Hepatocyte (in vitro differentiated cells): ENCODE measurements around the gene RELL1. TPM values are rescaled to one million over a fixed set of nuclear protein-coding genes. Genes with fewer than 3 reads are reported as not detected.

ENCODE experiments used
- DNase-seq: peaks from one replicate; pipeline ENCODE4 v3.0.0-alpha.2; 2016; ENCODE audit warnings: low spot score
- H2AFZ ChIP-seq: fragments of 200-600 bp; sonication (generic); 2 replicates; pipeline ENCODE4 v1.6.0; 2016; ENCODE audit warnings: antibody characterized with exemption, mild to moderate bottlenecking
- H3K27ac ChIP-seq: fragments of 200-600 bp; sonication (generic); 2 replicates; pipeline ENCODE4 v1.5.1; 2016; ENCODE audit warnings: mild to moderate bottlenecking
- H3K27me3 ChIP-seq: fragments of 200-600 bp; sonication (generic); 2 replicates; pipeline ENCODE4 v1.6.1; 2016
- H3K36me3 ChIP-seq: fragments of 200-600 bp; sonication (generic); replicated peaks from 2 replicates; pipeline ENCODE4 v1.5.1; 2016; ENCODE audit warnings: low read depth; ENCODE audit not compliant: insufficient read depth
- H3K4me1 ChIP-seq: fragments of 200-600 bp; sonication (generic); 2 replicates; pipeline ENCODE4 v1.5.1; 2016; ENCODE audit warnings: mild to moderate bottlenecking, moderate library complexity; ENCODE audit not compliant: insufficient read depth
- H3K4me2 ChIP-seq: fragments of 200-600 bp; sonication (generic); 2 replicates; pipeline ENCODE4 v1.6.0; 2016
- H3K4me3 ChIP-seq: fragments of 200-600 bp; sonication (generic); 2 replicates; pipeline ENCODE4 v1.5.1; 2016; ENCODE audit warnings: mild to moderate bottlenecking
- H3K79me2 ChIP-seq: fragments of 200-600 bp; sonication (generic); 2 replicates; pipeline ENCODE4 v1.6.0; 2017; ENCODE audit warnings: mild to moderate bottlenecking
- H3K9me2 ChIP-seq: fragments of 200-600 bp; sonication (generic); replicated peaks from 2 replicates; pipeline ENCODE4 v1.6.0; 2017; ENCODE audit warnings: mild to moderate bottlenecking; ENCODE audit not compliant: insufficient read depth
- H3K9me3 ChIP-seq: fragments of 200-600 bp; sonication (generic); 2 replicates; pipeline ENCODE4 v1.5.1; 2016; ENCODE audit warnings: low read depth, mild to moderate bottlenecking
- H4K20me1 ChIP-seq: fragments of 200-600 bp; sonication (generic); 2 replicates; pipeline ENCODE4 v1.6.0; 2016; ENCODE audit warnings: mild to moderate bottlenecking; ENCODE audit not compliant: insufficient read depth, poor library complexity, severe bottlenecking
- EZH2 ChIP-seq: fragments of 200-600 bp; sonication (generic); IDR thresholded peaks from 2 replicates; pipeline ENCODE4 v1.6.1; 2016; ENCODE audit warnings: antibody characterized with exemption, mild to moderate bottlenecking, borderline replicate concordance
- EZH2phosphoT487 ChIP-seq: fragments of 200-600 bp; sonication (generic); IDR thresholded peaks from one replicate; pipeline ENCODE4 v1.6.1; 2018; ENCODE audit warnings: antibody characterized with exemption, mild to moderate bottlenecking, low read depth, moderate library complexity; ENCODE audit not compliant: unreplicated experiment, severe bottlenecking
- WGBS: methylation state at CpG from one replicate; pipeline ENCODE4 v1.1.6; 2016; ENCODE audit warnings: low lambda C conversion rate; ENCODE audit errors: missing lambda C conversion rate; 5-methylcytosine and 5-hydroxymethylcytosine counted together
- polyA plus RNA-seq: library from polyadenylated mRNA; unstranded; fragments of >200 nt; fragmentation: Nextera tagmentation; extraction: Ambion mirVana; gene quantifications from 2 replicates; pipeline ENCODE4 v1.2.1, GENCODE V29; 2016
- total RNA-seq: library from RNA; depleted of rRNA; stranded (reverse); fragments of >200 nt; gene quantifications from 2 replicates; pipeline ENCODE4 v1.2.3, GENCODE V29; 2014
- TF ChIP-seq, protein P1 (sequence below): fragments of 200-600 bp; sonication (generic); IDR thresholded peaks from 2 replicates; pipeline ENCODE4 v1.5.1; 2016; ENCODE audit warnings: antibody characterized with exemption, mild to moderate bottlenecking; ENCODE audit not compliant: poor library complexity

RELL1 gene
- total and polyA plus RNA-seq, 2 experiments from 2014 or later, result 5.5 to 39.8 TPM

DNA sequence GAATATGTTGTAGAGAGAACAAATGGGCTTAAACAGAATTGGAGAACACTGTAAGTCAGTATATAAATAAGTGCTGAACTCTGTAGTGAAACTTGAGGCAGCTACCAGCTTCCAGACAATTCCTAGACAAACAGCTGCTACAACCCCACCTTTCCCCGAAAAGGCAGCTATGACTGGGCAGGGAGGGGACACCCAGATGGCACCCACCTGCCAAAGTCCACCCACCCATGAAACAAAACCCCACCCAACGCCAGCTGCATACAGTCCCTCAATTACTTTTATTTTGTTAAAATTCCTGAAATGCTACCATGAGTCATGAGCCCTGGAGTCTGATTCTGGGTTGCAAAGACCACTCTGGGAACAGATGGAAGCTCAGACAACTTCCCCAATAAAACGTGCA lies 24.4 kb downstream of the RELL1 start:
- no peaks in the 10 kb centered on the region for H3K36me3 ChIP-seq
- no peak for DNase-seq
- TF ChIP-seq EZH2phosphoT487 (no peak), EZH2 (no peak)
- TF ChIP-seq, protein P1, sequence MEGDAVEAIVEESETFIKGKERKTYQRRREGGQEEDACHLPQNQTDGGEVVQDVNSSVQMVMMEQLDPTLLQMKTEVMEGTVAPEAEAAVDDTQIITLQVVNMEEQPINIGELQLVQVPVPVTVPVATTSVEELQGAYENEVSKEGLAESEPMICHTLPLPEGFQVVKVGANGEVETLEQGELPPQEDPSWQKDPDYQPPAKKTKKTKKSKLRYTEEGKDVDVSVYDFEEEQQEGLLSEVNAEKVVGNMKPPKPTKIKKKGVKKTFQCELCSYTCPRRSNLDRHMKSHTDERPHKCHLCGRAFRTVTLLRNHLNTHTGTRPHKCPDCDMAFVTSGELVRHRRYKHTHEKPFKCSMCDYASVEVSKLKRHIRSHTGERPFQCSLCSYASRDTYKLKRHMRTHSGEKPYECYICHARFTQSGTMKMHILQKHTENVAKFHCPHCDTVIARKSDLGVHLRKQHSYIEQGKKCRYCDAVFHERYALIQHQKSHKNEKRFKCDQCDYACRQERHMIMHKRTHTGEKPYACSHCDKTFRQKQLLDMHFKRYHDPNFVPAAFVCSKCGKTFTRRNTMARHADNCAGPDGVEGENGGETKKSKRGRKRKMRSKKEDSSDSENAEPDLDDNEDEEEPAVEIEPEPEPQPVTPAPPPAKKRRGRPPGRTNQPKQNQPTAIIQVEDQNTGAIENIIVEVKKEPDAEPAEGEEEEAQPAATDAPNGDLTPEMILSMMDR, result no peak
- H3K27ac ChIP-seq, result no peak overlapping the region
- no peaks in the 10 kb centered on the region for H3K9me2 ChIP-seq
- WGBS, result 47% methylated on average over 3 of the region's 3 CpGs
- peaks cover 77% of the 10 kb centered on the region for H3K79me2 ChIP-seq
- no peak overlapping the region for H2AFZ ChIP-seq
- no peaks in the 10 kb centered on the region for H3K27me3 ChIP-seq
- H3K4me3 ChIP-seq, result no peak overlapping the region
- H3K4me1 ChIP-seq, result peaks cover 44% of the 10 kb centered on the region
- H4K20me1 ChIP-seq, result peaks cover 9% of the 10 kb centered on the region
- no peak overlapping the region for H3K4me2 ChIP-seq
- H3K9me3 ChIP-seq, result no peaks in the 10 kb centered on the region

DNA sequence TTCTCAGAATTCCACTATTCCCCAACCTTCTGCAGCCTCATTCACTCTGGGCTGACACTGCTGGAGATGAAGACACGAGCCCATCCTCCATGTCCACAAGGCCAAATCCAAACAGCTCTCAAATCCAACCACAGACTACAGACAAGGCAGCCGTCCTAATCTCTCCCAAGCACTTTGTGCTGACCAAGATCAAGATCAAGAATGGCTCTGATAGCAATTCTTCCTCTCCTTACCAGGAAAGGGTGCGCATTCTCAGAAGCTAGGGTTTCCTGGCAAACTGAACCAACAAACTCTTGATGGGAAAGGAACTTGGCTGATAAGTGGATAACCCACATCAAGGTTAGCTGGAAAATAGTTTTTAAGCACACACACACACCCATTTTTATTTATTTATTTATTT lies 26.5 kb downstream of the RELL1 start:
- no peak for DNase-seq
- no peaks in the 10 kb centered on the region for H3K27me3 ChIP-seq
- H3K4me1 ChIP-seq, result peaks cover 27% of the 10 kb centered on the region
- no peaks in the 10 kb centered on the region for H3K36me3 ChIP-seq
- no peak overlapping the region for H3K27ac ChIP-seq
- H4K20me1 ChIP-seq, result peaks cover 9% of the 10 kb centered on the region
- H3K9me3 ChIP-seq, result no peaks in the 10 kb centered on the region
- no peak overlapping the region for H3K4me2 ChIP-seq
- 84% methylated on average over 3 of the region's 3 CpGs for WGBS
- H2AFZ ChIP-seq, result no peak overlapping the region
- peaks cover 86% of the 10 kb centered on the region for H3K79me2 ChIP-seq
- no peak overlapping the region for H3K4me3 ChIP-seq
- no peaks in the 10 kb centered on the region for H3K9me2 ChIP-seq
- TF ChIP-seq EZH2 (no peak), EZH2phosphoT487 (no peak)
- TF ChIP-seq, protein P1, result no peak

DNA sequence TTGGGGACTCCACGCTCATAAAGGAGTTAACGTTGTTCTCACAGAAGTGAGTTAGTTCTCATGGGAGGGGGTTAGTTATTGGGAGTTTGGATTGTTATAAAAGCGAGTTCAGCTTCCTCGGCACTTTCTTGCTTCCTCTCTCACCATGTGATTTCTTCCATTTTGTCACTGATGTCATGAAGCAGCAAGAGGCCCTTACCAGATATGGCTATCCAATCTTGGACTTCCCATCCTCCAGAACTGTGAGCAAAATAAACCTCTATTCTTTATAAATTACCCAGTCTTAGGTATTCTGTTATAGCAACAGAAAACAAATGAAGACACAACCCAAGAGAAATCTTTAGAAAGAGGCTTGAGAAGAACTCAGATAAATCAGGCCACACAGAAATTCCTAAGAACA lies 29.5 kb downstream of the RELL1 start:
- peaks cover 71% of the 10 kb centered on the region for H3K79me2 ChIP-seq
- no peak overlapping the region for H3K4me3 ChIP-seq
- no peaks in the 10 kb centered on the region for H3K36me3 ChIP-seq
- no peak for TF ChIP-seq EZH2phosphoT487
- TF ChIP-seq EZH2, result no peak
- TF ChIP-seq, protein P1, result no peak
- H3K27me3 ChIP-seq, result no peaks in the 10 kb centered on the region
- 94% methylated on average over 4 of the region's 4 CpGs for WGBS
- no peaks in the 10 kb centered on the region for H3K9me2 ChIP-seq
- DNase-seq, result no peak
- no peaks in the 10 kb centered on the region for H3K9me3 ChIP-seq
- no peak overlapping the region for H2AFZ ChIP-seq
- H3K4me2 ChIP-seq, result no peak overlapping the region
- H3K27ac ChIP-seq, result no peak overlapping the region
- peaks cover 9% of the 10 kb centered on the region for H4K20me1 ChIP-seq
- H3K4me1 ChIP-seq, result peaks cover 5% of the 10 kb centered on the region

DNA sequence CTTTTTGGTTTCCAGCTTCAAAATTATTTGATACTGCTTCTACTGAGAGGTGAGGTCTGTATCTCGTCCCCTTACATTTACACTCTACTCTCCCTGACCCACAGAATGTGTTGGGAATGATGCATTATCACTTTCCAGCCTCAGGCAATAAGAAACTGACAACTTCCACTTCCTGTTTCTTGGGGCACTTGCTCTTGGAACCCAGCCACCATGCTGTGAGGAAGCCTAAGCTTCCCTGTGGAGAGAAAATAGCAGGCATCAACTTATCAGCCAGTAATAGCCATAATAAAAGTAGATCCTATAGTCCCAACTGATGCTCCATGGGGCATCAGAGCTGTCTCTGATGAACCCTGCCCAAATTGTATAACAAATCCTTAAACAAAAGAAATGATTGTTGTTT lies 32.6 kb downstream of the RELL1 start:
- no peaks in the 10 kb centered on the region for H3K27me3 ChIP-seq
- no peak overlapping the region for H2AFZ ChIP-seq
- H4K20me1 ChIP-seq, result no peaks in the 10 kb centered on the region
- no peak overlapping the region for H3K4me3 ChIP-seq
- no peak for TF ChIP-seq EZH2
- TF ChIP-seq, protein P1, result no peak
- no peak for TF ChIP-seq EZH2phosphoT487
- no peak overlapping the region for H3K4me2 ChIP-seq
- 71% methylated on average over 1 of the region's 1 CpG for WGBS
- H3K9me2 ChIP-seq, result no peaks in the 10 kb centered on the region
- H3K4me1 ChIP-seq, result peaks cover 7% of the 10 kb centered on the region
- no peaks in the 10 kb centered on the region for H3K9me3 ChIP-seq
- peaks cover 66% of the 10 kb centered on the region for H3K79me2 ChIP-seq
- DNase-seq, result no peak
- no peaks in the 10 kb centered on the region for H3K36me3 ChIP-seq
- no peak overlapping the region for H3K27ac ChIP-seq
